Stimulated activated effector memory CD8-positive, alpha-beta T cell treated with anti-CD3 and anti-CD28 coated beads, Interleukin-12 subunit alpha, Interleukin-12 subunit beta, amount 100 ng/mL, for 72 hours (primary cell): ENCODE results near the gene TAF11L2.
"Not testable (repeated sequence)": the region's sequence is repeated elsewhere in the genome, so short reads cannot be mapped to it uniquely, and the experiment has no call there.

Experiments
- ATAC-seq: fragments of 150-1000 bp; cut with Tn5 transposase; 2 replicates; pipeline ENCODE4 v1.10.0; 2021
- DNase-seq, 2 donors: peaks; one replicate each; pipeline ENCODE4 v3.0.0; 2021 to 2022; ENCODE audit warnings: low spot score in 2 of 2
- H3K27ac Mint-ChIP-seq: one replicate; pipeline ENCODE4 v1.8.0; 2022; ENCODE audit warnings: mild to moderate bottlenecking, mixed read lengths
- H3K36me3 Mint-ChIP-seq: one replicate; pipeline ENCODE4 v1.8.0; 2022; ENCODE audit warnings: mild to moderate bottlenecking, mixed read lengths
- H3K4me1 Mint-ChIP-seq: one replicate; pipeline ENCODE4 v1.8.0; 2022; ENCODE audit warnings: mixed read lengths
- H3K4me3 Mint-ChIP-seq: one replicate; pipeline ENCODE4 v1.8.0; 2022; ENCODE audit warnings: mild to moderate bottlenecking, mixed read lengths
- H3K9me3 Mint-ChIP-seq: one replicate; pipeline ENCODE4 v1.8.0; 2022; ENCODE audit warnings: mixed read lengths

Gene TAF11L2

GRCh38 chr5:17497931-17498330 lies at the start of gene TAF11L2:
Gene TAF11L2, plus strand, starts transcription at chr5:17498231.
- not testable (repeated sequence) for H3K36me3 Mint-ChIP-seq, H3K4me3 Mint-ChIP-seq, ATAC-seq, DNase-seq, H3K27ac Mint-ChIP-seq, H3K4me1 Mint-ChIP-seq
- H3K9me3 Mint-ChIP-seq: peaks cover 10% of the 10 kb centered on the region

- Mint-ChIP-seq H3K4me1 (no peaks in the 10 kb centered on the region), H3K36me3 (no peaks in the 10 kb centered on the region), H3K27ac (no peak overlapping the region), H3K4me3 (no peak overlapping the region), H3K9me3 (peaks cover 13% of the 10 kb centered on the region)
- DNase-seq (no peak), ATAC-seq (no peak)
These were observed 49.2 kb upstream of the TAF11L2 start for GRCh38 chr5:17448877-17449276.

- no peak overlapping the region for H3K4me3 Mint-ChIP-seq
- DNase-seq: no peak
- ATAC-seq: no peak
- H3K4me1 Mint-ChIP-seq: no peaks in the 10 kb centered on the region
- peaks cover 22% of the 10 kb centered on the region for H3K9me3 Mint-ChIP-seq
- H3K27ac Mint-ChIP-seq: no peak overlapping the region
- H3K36me3 Mint-ChIP-seq: no peaks in the 10 kb centered on the region
These were observed 45.1 kb upstream of the TAF11L2 start for GRCh38 chr5:17452936-17453335.

GRCh38 chr5:17455942-17456341 lies 42.1 kb upstream of the TAF11L2 start:
- H3K9me3 Mint-ChIP-seq: peaks cover 25% of the 10 kb centered on the region

GRCh38 chr5:17461793-17462192 lies 36.2 kb upstream of the TAF11L2 start:
- ATAC-seq: no peak
- Mint-ChIP-seq H3K36me3 (no peaks in the 10 kb centered on the region), H3K4me3 (no peak overlapping the region), H3K9me3 (peaks cover 26% of the 10 kb centered on the region), H3K4me1 (no peaks in the 10 kb centered on the region), H3K27ac (no peak overlapping the region)
- no peak for DNase-seq

More at GRCh38 chr5:17455942-17456341, 42.1 kb upstream of the TAF11L2 start:
- Mint-ChIP-seq H3K27ac (no peak overlapping the region), H3K36me3 (no peaks in the 10 kb centered on the region), H3K4me1 (no peaks in the 10 kb centered on the region), H3K4me3 (no peak overlapping the region)
- DNase-seq (no peak), ATAC-seq (no peak)

- no peaks in the 10 kb centered on the region for H3K4me1 Mint-ChIP-seq
- peaks cover 23% of the 10 kb centered on the region for H3K9me3 Mint-ChIP-seq
- no peak overlapping the region for H3K4me3 Mint-ChIP-seq
- ATAC-seq (no peak), DNase-seq (no peak)
- no peak overlapping the region for H3K27ac Mint-ChIP-seq
- H3K36me3 Mint-ChIP-seq: no peaks in the 10 kb centered on the region
These were observed 34.4 kb upstream of the TAF11L2 start for GRCh38 chr5:17463653-17464052.

- ATAC-seq (no peak), DNase-seq (no peak)
- peaks cover 10% of the 10 kb centered on the region for H3K9me3 Mint-ChIP-seq
- H3K4me1 Mint-ChIP-seq: no peaks in the 10 kb centered on the region
- no peak overlapping the region for H3K4me3 Mint-ChIP-seq
- no peaks in the 10 kb centered on the region for H3K36me3 Mint-ChIP-seq
- no peak overlapping the region for H3K27ac Mint-ChIP-seq
These were observed 28.0 kb upstream of the TAF11L2 start for GRCh38 chr5:17470064-17470463.

- H3K9me3 Mint-ChIP-seq: peaks cover 12% of the 10 kb centered on the region
- ATAC-seq, DNase-seq, H3K27ac Mint-ChIP-seq, H3K4me3 Mint-ChIP-seq, H3K36me3 Mint-ChIP-seq, H3K4me1 Mint-ChIP-seq: not testable (repeated sequence)
These were observed 23.0 kb upstream of the TAF11L2 start for GRCh38 chr5:17475064-17475463.

GRCh38 chr5:17477043-17477442 lies 21.0 kb upstream of the TAF11L2 start:
- no peak for ATAC-seq
- H3K36me3 Mint-ChIP-seq: no peaks in the 10 kb centered on the region
- no peaks in the 10 kb centered on the region for H3K4me1 Mint-ChIP-seq
- H3K4me3 Mint-ChIP-seq: no peak overlapping the region
- no peak for DNase-seq
- no peak overlapping the region for H3K27ac Mint-ChIP-seq
- H3K9me3 Mint-ChIP-seq: peaks cover 10% of the 10 kb centered on the region

- DNase-seq (no peak), ATAC-seq (no peak)
- H3K36me3 Mint-ChIP-seq: no peaks in the 10 kb centered on the region
- H3K9me3 Mint-ChIP-seq: peaks cover 8% of the 10 kb centered on the region
- H3K4me3 Mint-ChIP-seq: no peak overlapping the region
- H3K4me1 Mint-ChIP-seq: no peaks in the 10 kb centered on the region
- no peak overlapping the region for H3K27ac Mint-ChIP-seq
These were observed 20.3 kb upstream of the TAF11L2 start for GRCh38 chr5:17477573-17478265.

- H3K4me3 Mint-ChIP-seq: no peak overlapping the region
- no peak for ATAC-seq
- no peak for DNase-seq
- H3K9me3 Mint-ChIP-seq: peaks cover 12% of the 10 kb centered on the region
- no peaks in the 10 kb centered on the region for H3K36me3 Mint-ChIP-seq
- H3K4me1 Mint-ChIP-seq: no peaks in the 10 kb centered on the region
- no peak overlapping the region for H3K27ac Mint-ChIP-seq
These were observed 16.7 kb upstream of the TAF11L2 start for GRCh38 chr5:17481378-17481777.

- no peak overlapping the region for H3K4me3 Mint-ChIP-seq
- ATAC-seq (no peak), DNase-seq (no peak)
- no peak overlapping the region for H3K27ac Mint-ChIP-seq
- H3K9me3 Mint-ChIP-seq: peaks cover 12% of the 10 kb centered on the region
- no peaks in the 10 kb centered on the region for H3K4me1 Mint-ChIP-seq
- no peaks in the 10 kb centered on the region for H3K36me3 Mint-ChIP-seq
These were observed 15.2 kb upstream of the TAF11L2 start for GRCh38 chr5:17482790-17483189.

- not testable (repeated sequence) for H3K27ac Mint-ChIP-seq, H3K36me3 Mint-ChIP-seq, DNase-seq, ATAC-seq, H3K4me3 Mint-ChIP-seq, H3K4me1 Mint-ChIP-seq, H3K9me3 Mint-ChIP-seq
These were observed 11.4 kb upstream of the TAF11L2 start for GRCh38 chr5:17486464-17487173.

GRCh38 chr5:17487174-17487512 lies 10.9 kb upstream of the TAF11L2 start:
- no peak overlapping the region for H3K4me3 Mint-ChIP-seq
- no peak for ATAC-seq
- no peaks in the 10 kb centered on the region for H3K36me3 Mint-ChIP-seq
- DNase-seq: no peak
- no peak overlapping the region for H3K27ac Mint-ChIP-seq
- H3K9me3 Mint-ChIP-seq: peaks cover 6% of the 10 kb centered on the region
- H3K4me1 Mint-ChIP-seq: no peaks in the 10 kb centered on the region

- ATAC-seq, H3K36me3 Mint-ChIP-seq, H3K4me1 Mint-ChIP-seq, H3K4me3 Mint-ChIP-seq, DNase-seq, H3K9me3 Mint-ChIP-seq, H3K27ac Mint-ChIP-seq: not testable (repeated sequence)
These were observed 6.8 kb upstream of the TAF11L2 start for GRCh38 chr5:17491257-17491656.

GRCh38 chr5:17492770-17493169 lies 5.3 kb upstream of the TAF11L2 start:
- no peak for ATAC-seq
- H3K4me3 Mint-ChIP-seq: no peak overlapping the region
- no peak overlapping the region for H3K27ac Mint-ChIP-seq
- peaks cover 7% of the 10 kb centered on the region for H3K9me3 Mint-ChIP-seq
- no peaks in the 10 kb centered on the region for H3K36me3 Mint-ChIP-seq
- DNase-seq: no peak
- H3K4me1 Mint-ChIP-seq: no peaks in the 10 kb centered on the region
